AG09309 (cell line): ENCODE data around the gene DNA2.

ENCODE experiments used
- DNase-seq: peaks from one replicate; pipeline ENCODE4 v3.0.0-alpha.2; 2010; ENCODE audit warnings: low read depth
- H3K4me3 ChIP-seq: 2 replicates; pipeline ENCODE4 v1.5.1; 2011; ENCODE audit warnings: mild to moderate bottlenecking, low read depth, low read length, moderate library complexity; ENCODE audit not compliant: control insufficient read depth
- CTCF ChIP-seq: IDR thresholded peaks from 2 replicates; pipeline ENCODE4 v1.5.1; 2011; ENCODE audit warnings: mild to moderate bottlenecking, low read depth, low read length, inconsistent platforms; ENCODE audit not compliant: insufficient read depth, control insufficient read depth; ENCODE audit errors: missing control alignments

DNA2 gene

DNA sequence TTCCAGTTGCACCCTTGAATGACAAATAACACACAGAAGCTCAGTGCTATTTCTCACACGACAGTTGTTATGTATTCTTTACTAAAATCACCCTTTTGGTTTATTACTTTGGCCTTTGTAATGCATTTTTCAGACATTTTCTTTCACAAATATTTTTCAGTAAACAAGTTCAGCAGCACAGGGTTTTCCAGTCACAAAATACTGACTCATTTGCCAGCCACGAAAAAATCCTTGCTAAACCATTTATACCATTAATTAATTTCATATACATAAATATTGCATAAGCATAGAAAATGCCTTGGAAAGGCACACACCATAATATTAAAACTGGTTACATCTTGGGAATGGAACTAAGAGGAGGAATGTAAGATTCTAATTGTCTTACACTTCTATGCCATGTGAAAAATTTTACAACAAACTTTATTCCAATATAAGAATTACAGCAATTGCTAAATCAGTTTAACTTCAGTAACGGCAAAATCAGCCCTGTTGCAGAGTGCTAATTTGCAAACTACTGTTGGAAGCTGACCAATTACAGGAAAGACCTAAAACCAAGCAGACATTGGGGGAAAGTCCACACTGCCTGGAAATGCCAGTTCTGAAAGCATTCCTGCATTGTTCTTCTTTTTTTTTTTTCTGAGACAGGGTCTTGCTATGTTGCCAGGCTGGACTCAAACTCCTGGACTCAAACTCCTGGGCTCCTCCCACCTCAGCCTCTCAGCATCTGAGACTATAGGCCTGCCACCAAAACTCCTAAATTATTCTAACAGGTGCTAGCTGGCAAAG, 107.5 kb downstream of the DNA2 start:
- no peak overlapping the region for H3K4me3 ChIP-seq
- no peak for DNase-seq
- no peak for TF ChIP-seq CTCF
